PFSK-1 (cell line): ENCODE data around the gene GREM2.

Source experiments
- FOXP2 ChIP-seq: optimal IDR thresholded peaks from 2 replicates; pipeline ENCODE3; 2011; ENCODE audit warnings: borderline replicate concordance, control low read depth, inconsistent platforms; ENCODE audit not compliant: insufficient read depth; ENCODE audit errors: extremely low read length, extremely low read depth
- POLR2AphosphoS5 ChIP-seq: IDR thresholded peaks from 2 replicates; pipeline ENCODE4 v1.6.1; 2012; ENCODE audit warnings: low read depth, mild to moderate bottlenecking, control low read depth, low read length, moderate library complexity
- REST ChIP-seq, 2 experiments: IDR thresholded peaks; 2 replicates each; pipeline versions ENCODE4 v1.6.1 to v1.8.0; 2011 to 2012; ENCODE audit warnings: low read depth in 2 of 2, low read length in 2 of 2, control low read depth in 1 of 2, inconsistent platforms in 1 of 2, mild to moderate bottlenecking in 1 of 2, moderate library complexity in 1 of 2; ENCODE audit not compliant: insufficient read depth in 1 of 2
- SIN3A ChIP-seq: IDR thresholded peaks from 2 replicates; pipeline ENCODE4 v1.6.1; 2012; ENCODE audit warnings: mild to moderate bottlenecking, low read length, moderate library complexity, borderline replicate concordance; ENCODE audit not compliant: insufficient read depth
- TAF1 ChIP-seq: IDR thresholded peaks from 2 replicates; pipeline ENCODE4 v1.6.1; 2012; ENCODE audit warnings: low read length, control low read depth, borderline replicate concordance; ENCODE audit not compliant: insufficient read depth

GREM2 gene

GRCh38 chr1:240608707-240609106 is 3.2 kb downstream of the GREM2 start:
- TF ChIP-seq REST (IDR thresholded peaks at IDR 0.05; ENCODE audit: insufficient read depth in 1 of 2, low read depth in 2 of 2, low read length in 2 of 2) (no peak), FOXP2 (no peak), TAF1 (no peak), POLR2AphosphoS5 (no peak), SIN3A (no peak)

GRCh38 chr1:240607006-240607405 is 4.9 kb downstream of the GREM2 start:
- TF ChIP-seq SIN3A (no peak), TAF1 (no peak), POLR2AphosphoS5 (no peak), FOXP2 (no peak), REST (IDR thresholded peaks at IDR 0.05; ENCODE audit: insufficient read depth in 1 of 2, low read depth in 2 of 2, low read length in 2 of 2) (no peak)

- TF ChIP-seq POLR2AphosphoS5: no peak
- TF ChIP-seq REST (IDR thresholded peaks at IDR 0.05; ENCODE audit: insufficient read depth in 1 of 2, low read depth in 2 of 2, low read length in 2 of 2): no peak
- TF ChIP-seq FOXP2: no peak
- TF ChIP-seq TAF1: no peak
- TF ChIP-seq SIN3A: no peak
Measured at GRCh38 chr1:240602189-240602588, 9.8 kb downstream of the GREM2 start.

GRCh38 chr1:240599830-240600229 is 12.1 kb downstream of the GREM2 start:
- TF ChIP-seq FOXP2: no peak
- no peak for TF ChIP-seq POLR2AphosphoS5
- no peak for TF ChIP-seq SIN3A
- no peak for TF ChIP-seq TAF1
- TF ChIP-seq REST (IDR thresholded peaks at IDR 0.05; ENCODE audit: insufficient read depth in 1 of 2, low read depth in 2 of 2, low read length in 2 of 2): no peak

GRCh38 chr1:240599299-240599698 is 12.7 kb downstream of the GREM2 start:
- TF ChIP-seq FOXP2: no peak
- no peak for TF ChIP-seq TAF1
- TF ChIP-seq SIN3A: no peak
- TF ChIP-seq POLR2AphosphoS5: no peak
- TF ChIP-seq REST (IDR thresholded peaks at IDR 0.05; ENCODE audit: insufficient read depth in 1 of 2, low read depth in 2 of 2, low read length in 2 of 2): no peak
